ENCODE measurements around the gene RBFA.

RBFA gene

DNA sequence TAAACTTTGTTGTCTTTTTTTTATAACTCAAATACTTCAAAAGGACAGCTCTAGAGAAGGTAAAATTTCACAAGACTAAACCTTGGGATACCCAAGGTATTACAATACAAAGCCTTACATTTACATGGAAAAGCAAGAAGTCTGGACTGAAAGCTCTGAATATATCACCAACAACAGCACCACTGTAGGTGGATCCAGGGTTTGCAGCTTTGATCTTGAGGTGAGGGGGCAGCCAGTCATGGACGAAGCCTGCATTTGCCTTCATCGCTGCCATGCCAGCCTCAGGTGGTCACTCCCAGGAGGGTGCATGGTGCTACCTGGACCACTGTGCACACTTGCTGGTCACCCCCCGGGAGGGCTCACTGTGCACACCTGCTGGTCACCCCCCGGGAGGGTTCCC, 36.6 kb downstream of the RBFA start:
- Mint-ChIP-seq H3K9me3 (peaks cover 23% of the 10 kb centered on the region), H3K4me1 (no peaks in the 10 kb centered on the region), H3K36me3 (ENCODE audit: low read depth) (peaks cover 24% of the 10 kb centered on the region), H3K27me3 (ENCODE audit: low read depth, poor library complexity) (no peaks in the 10 kb centered on the region), H3K27ac (no peak overlapping the region), H3K4me3 (no peak overlapping the region)
- no peak for TF ChIP-seq CTCF (IDR thresholded peaks at IDR 0.05)
- DNase-seq = no peak

DNA sequence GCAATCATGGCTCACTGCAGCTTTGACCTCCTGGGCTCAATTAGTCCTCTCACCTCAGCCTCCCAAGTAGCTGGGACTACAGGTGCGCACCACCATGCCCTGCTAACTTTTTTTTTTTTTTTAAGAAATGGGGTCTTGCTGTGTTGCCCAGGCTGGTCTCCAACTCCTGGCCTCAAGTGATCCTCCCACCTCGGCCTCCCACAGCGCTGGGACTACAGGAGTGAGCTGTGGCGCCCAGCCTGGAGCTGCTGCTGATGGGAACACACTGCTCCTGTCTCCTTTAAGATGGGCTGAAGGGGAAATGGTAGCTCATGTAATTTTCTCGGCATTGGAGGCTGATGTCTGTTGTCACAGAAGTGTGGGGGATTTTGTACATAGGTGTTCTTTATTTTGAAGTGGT, 39.9 kb downstream of the RBFA start:
- DNase-seq = no peak
- no peak for TF ChIP-seq CTCF (IDR thresholded peaks at IDR 0.05)
- Mint-ChIP-seq H3K9me3 (peaks cover 49% of the 10 kb centered on the region), H3K36me3 (ENCODE audit: low read depth) (peaks cover 44% of the 10 kb centered on the region), H3K27me3 (ENCODE audit: low read depth, poor library complexity) (no peaks in the 10 kb centered on the region), H3K27ac (no peak overlapping the region), H3K4me3 (no peak overlapping the region), H3K4me1 (no peaks in the 10 kb centered on the region)

DNA sequence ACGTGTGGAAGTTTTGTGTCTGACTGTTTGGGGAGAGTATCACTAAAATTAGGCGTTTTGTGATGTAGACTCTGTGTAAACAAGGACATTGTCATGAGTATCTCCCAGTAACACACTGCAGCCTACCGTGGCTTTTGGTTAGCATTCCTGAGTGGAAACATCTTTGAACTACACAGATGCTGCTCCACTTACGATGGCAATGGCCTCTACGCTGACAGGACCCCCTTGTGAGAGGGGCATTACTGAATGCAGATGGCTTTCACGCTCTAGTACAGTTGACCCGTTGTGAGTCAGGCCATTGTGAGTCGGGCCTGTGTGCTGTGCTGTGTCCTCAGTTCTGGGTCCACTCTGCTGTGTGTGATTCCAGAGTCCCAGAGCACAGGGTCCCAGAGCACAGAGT, 40.5 kb downstream of the RBFA start:
- H3K27me3 Mint-ChIP-seq (ENCODE audit: low read depth, poor library complexity) = peaks cover 2% of the 10 kb centered on the region
- no peak for TF ChIP-seq CTCF (IDR thresholded peaks at IDR 0.05)
- no peak overlapping the region for H3K27ac Mint-ChIP-seq
- no peak for DNase-seq
- H3K9me3 Mint-ChIP-seq = peaks cover 49% of the 10 kb centered on the region
- no peaks in the 10 kb centered on the region for H3K4me1 Mint-ChIP-seq
- H3K36me3 Mint-ChIP-seq (ENCODE audit: low read depth) = peaks cover 43% of the 10 kb centered on the region
- no peak overlapping the region for H3K4me3 Mint-ChIP-seq

DNA sequence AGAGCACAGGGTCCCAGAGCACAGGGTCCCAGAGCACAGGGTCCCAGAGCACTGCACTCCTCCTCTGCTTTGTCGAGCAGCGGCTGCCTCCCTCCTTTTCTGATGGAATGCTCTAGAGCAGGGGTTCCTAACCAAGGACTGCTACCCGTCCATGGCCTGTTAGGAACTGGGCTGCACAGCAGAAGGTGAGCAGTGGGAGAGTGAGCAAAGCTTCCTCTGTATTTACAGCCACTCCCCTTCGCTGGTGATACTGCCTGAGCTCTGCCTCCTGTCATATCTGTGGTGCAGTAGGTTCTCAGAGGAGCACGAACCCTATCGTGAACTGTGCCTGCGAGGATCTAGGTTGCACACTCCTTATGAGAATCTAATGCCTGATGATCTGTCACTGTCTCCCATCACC, 41.7 kb downstream of the RBFA start:
- no peak for DNase-seq
- no peak overlapping the region for H3K27ac Mint-ChIP-seq
- peaks cover 3% of the 10 kb centered on the region for H3K27me3 Mint-ChIP-seq (ENCODE audit: low read depth, poor library complexity)
- H3K9me3 Mint-ChIP-seq = peaks cover 43% of the 10 kb centered on the region
- H3K4me3 Mint-ChIP-seq = no peak overlapping the region
- peaks cover 40% of the 10 kb centered on the region for H3K36me3 Mint-ChIP-seq (ENCODE audit: low read depth)
- no peaks in the 10 kb centered on the region for H3K4me1 Mint-ChIP-seq
- no peak for TF ChIP-seq CTCF (IDR thresholded peaks at IDR 0.05)

GRCh38 chr18:80076379-80076778, 42.1 kb downstream of the RBFA start:
- no peaks in the 10 kb centered on the region for H3K4me1 Mint-ChIP-seq
- peaks cover 40% of the 10 kb centered on the region for H3K36me3 Mint-ChIP-seq (ENCODE audit: low read depth)
- H3K4me3 Mint-ChIP-seq = no peak overlapping the region
- no peak for DNase-seq
- TF ChIP-seq CTCF (IDR thresholded peaks at IDR 0.05) = no peak
- H3K9me3 Mint-ChIP-seq = peaks cover 43% of the 10 kb centered on the region
- peaks cover 3% of the 10 kb centered on the region for H3K27me3 Mint-ChIP-seq (ENCODE audit: low read depth, poor library complexity)
- no peak overlapping the region for H3K27ac Mint-ChIP-seq

GRCh38 chr18:80077873-80078272, 43.6 kb downstream of the RBFA start:
- H3K36me3 Mint-ChIP-seq (ENCODE audit: low read depth) = peaks cover 50% of the 10 kb centered on the region
- no peak overlapping the region for H3K27ac Mint-ChIP-seq
- H3K9me3 Mint-ChIP-seq = peaks cover 52% of the 10 kb centered on the region
- DNase-seq = no peak
- H3K4me3 Mint-ChIP-seq = no peak overlapping the region
- H3K4me1 Mint-ChIP-seq = no peaks in the 10 kb centered on the region
- H3K27me3 Mint-ChIP-seq (ENCODE audit: low read depth, poor library complexity) = peaks cover 3% of the 10 kb centered on the region
- TF ChIP-seq CTCF (IDR thresholded peaks at IDR 0.05) = no peak

Data from nephron progenitor cell (in vitro differentiated cells).